ENCODE results near the gene GLIS1.

The GLIS1 gene

GRCh38 chr1:53684741-53685140 is 54.2 kb downstream of the GLIS1 start:
- no peak overlapping the region for H2AFZ ChIP-seq (ENCODE audit: low read depth, low read length)

DNA sequence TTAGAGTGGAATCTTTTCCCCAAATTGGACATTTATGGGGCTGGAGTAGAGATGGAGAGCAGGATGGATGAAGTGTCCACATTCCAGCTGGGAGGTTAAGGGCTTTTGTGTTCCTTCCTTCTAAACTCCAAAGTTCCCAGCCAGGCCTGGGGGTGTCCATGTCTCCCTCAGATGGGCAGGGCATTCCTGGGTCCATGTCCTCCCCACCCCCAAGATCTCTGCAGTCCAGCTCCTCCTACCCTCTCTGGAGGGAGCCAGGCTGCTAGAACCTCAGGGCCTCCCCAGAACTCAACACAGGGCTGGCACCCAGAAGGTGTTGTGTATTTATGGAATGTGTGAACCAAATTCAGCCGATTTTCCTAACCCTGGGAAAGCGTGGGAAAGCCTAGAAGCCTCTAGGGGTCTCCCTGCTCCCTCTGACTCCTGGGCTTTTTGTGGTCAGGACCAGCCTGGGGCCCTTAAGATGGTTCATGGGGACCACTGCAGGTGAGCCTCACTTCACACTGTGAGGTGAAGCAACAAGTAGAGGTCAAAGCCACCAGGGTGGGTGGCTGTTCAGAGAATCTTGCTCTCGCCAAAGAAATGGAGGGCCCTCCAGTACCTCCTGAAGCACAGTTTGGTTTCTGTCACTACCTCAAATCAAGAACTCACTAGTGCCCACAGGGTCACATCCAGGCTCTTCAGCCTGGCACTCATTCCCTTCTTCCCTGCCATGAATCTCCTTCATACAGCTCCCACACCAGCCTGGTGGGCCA is 54.8 kb downstream of the GLIS1 start:
- DNase-seq (no peak), ATAC-seq (ENCODE audit: insufficient read depth, low read depth) (no peak)
- H3K27me3 ChIP-seq (ENCODE audit: insufficient read depth, low read length, poor library complexity), result peaks cover 26% of the 10 kb centered on the region
- H3K9ac ChIP-seq (ENCODE audit: low read depth, low read length), result no peak overlapping the region
- peaks cover 7% of the 10 kb centered on the region for H4K20me1 ChIP-seq (ENCODE audit: insufficient read depth, low read length)
- no peak for TF ChIP-seq EZH2 (IDR thresholded peaks at IDR 0.05; ENCODE audit: borderline replicate concordance, low read depth, low read length, severe bottlenecking)
- no peak for TF ChIP-seq CTCF (IDR thresholded peaks at IDR 0.05; ENCODE audit: borderline replicate concordance, extremely low read depth, low read length, poor library complexity, severe bottlenecking)
- no peak overlapping the region for H3K4me2 ChIP-seq (ENCODE audit: insufficient read depth, low read length)
- no peaks in the 10 kb centered on the region for H3K36me3 ChIP-seq (ENCODE audit: insufficient read depth, low read length)
- H3K4me3 ChIP-seq (ENCODE audit: low read depth in 1 of 2, low read length in 2 of 2), result no peak overlapping the region
- no peak overlapping the region for H3K27ac ChIP-seq (ENCODE audit: low read length)
- H3K9me3 ChIP-seq (ENCODE audit: insufficient read depth, low read length, severe bottlenecking), result no peaks in the 10 kb centered on the region
- no peak overlapping the region for H2AFZ ChIP-seq (ENCODE audit: low read depth, low read length)
- H3K4me1 ChIP-seq (ENCODE audit: insufficient read depth, low read length), result peaks cover 12% of the 10 kb centered on the region
- no peaks in the 10 kb centered on the region for H3K79me2 ChIP-seq (ENCODE audit: insufficient read depth, low read length)

More at GRCh38 chr1:53684741-53685140, 54.2 kb downstream of the GLIS1 start:
- H3K27me3 ChIP-seq (ENCODE audit: insufficient read depth, low read length, poor library complexity), result peaks cover 25% of the 10 kb centered on the region
- no peak overlapping the region for H3K4me2 ChIP-seq (ENCODE audit: insufficient read depth, low read length)
- no peak for TF ChIP-seq EZH2 (IDR thresholded peaks at IDR 0.05; ENCODE audit: borderline replicate concordance, low read depth, low read length, severe bottlenecking)
- TF ChIP-seq CTCF (IDR thresholded peaks at IDR 0.05; ENCODE audit: borderline replicate concordance, extremely low read depth, low read length, poor library complexity, severe bottlenecking), result no peak
- no peak for DNase-seq
- H3K4me3 ChIP-seq (ENCODE audit: low read depth in 1 of 2, low read length in 2 of 2), result no peak overlapping the region
- no peaks in the 10 kb centered on the region for H3K36me3 ChIP-seq (ENCODE audit: insufficient read depth, low read length)
- peaks cover 3% of the 10 kb centered on the region for H4K20me1 ChIP-seq (ENCODE audit: insufficient read depth, low read length)
- no peak overlapping the region for H3K9ac ChIP-seq (ENCODE audit: low read depth, low read length)
- no peak for ATAC-seq (ENCODE audit: insufficient read depth, low read depth)
- no peaks in the 10 kb centered on the region for H3K79me2 ChIP-seq (ENCODE audit: insufficient read depth, low read length)
- no peaks in the 10 kb centered on the region for H3K9me3 ChIP-seq (ENCODE audit: insufficient read depth, low read length, severe bottlenecking)
- H3K4me1 ChIP-seq (ENCODE audit: insufficient read depth, low read length), result peaks cover 12% of the 10 kb centered on the region
- H3K27ac ChIP-seq (ENCODE audit: low read length), result no peak overlapping the region

GRCh38 chr1:53682881-53683280 is 56.1 kb downstream of the GLIS1 start:
- Histone ChIP-seq H3K36me3 (ENCODE audit: insufficient read depth, low read length) (no peaks in the 10 kb centered on the region), H3K4me3 (ENCODE audit: low read depth in 1 of 2, low read length in 2 of 2) (no peak overlapping the region), H3K4me2 (ENCODE audit: insufficient read depth, low read length) (no peak overlapping the region), H4K20me1 (ENCODE audit: insufficient read depth, low read length) (peaks cover 7% of the 10 kb centered on the region), H2AFZ (ENCODE audit: low read depth, low read length) (no peak overlapping the region), H3K9me3 (ENCODE audit: insufficient read depth, low read length, severe bottlenecking) (no peaks in the 10 kb centered on the region), H3K27ac (ENCODE audit: low read length) (no peak overlapping the region), H3K27me3 (ENCODE audit: insufficient read depth, low read length, poor library complexity) (peaks cover 29% of the 10 kb centered on the region), H3K9ac (ENCODE audit: low read depth, low read length) (no peak overlapping the region), H3K79me2 (ENCODE audit: insufficient read depth, low read length) (no peaks in the 10 kb centered on the region), H3K4me1 (ENCODE audit: insufficient read depth, low read length) (peaks cover 12% of the 10 kb centered on the region)
- TF ChIP-seq EZH2 (IDR thresholded peaks at IDR 0.05; ENCODE audit: borderline replicate concordance, low read depth, low read length, severe bottlenecking) (no peak), CTCF (IDR thresholded peaks at IDR 0.05; ENCODE audit: borderline replicate concordance, extremely low read depth, low read length, poor library complexity, severe bottlenecking) (no peak)
- no peak for DNase-seq
- no peak for ATAC-seq (ENCODE audit: insufficient read depth, low read depth)

Data from DND-41 (cell line).